Skeletal muscle cell (primary cell): ENCODE results near the gene WDR6.

Source experiments
- DNase-seq: peaks from one replicate; pipeline ENCODE4 v3.0.0-alpha.2; 2010; ENCODE audit warnings: low read depth
- H3K4me3 ChIP-seq: 2 replicates; pipeline ENCODE4 v1.5.1; 2011; ENCODE audit warnings: low read depth, mild to moderate bottlenecking, control low read depth, low read length, moderate library complexity

WDR6 gene

DNA sequence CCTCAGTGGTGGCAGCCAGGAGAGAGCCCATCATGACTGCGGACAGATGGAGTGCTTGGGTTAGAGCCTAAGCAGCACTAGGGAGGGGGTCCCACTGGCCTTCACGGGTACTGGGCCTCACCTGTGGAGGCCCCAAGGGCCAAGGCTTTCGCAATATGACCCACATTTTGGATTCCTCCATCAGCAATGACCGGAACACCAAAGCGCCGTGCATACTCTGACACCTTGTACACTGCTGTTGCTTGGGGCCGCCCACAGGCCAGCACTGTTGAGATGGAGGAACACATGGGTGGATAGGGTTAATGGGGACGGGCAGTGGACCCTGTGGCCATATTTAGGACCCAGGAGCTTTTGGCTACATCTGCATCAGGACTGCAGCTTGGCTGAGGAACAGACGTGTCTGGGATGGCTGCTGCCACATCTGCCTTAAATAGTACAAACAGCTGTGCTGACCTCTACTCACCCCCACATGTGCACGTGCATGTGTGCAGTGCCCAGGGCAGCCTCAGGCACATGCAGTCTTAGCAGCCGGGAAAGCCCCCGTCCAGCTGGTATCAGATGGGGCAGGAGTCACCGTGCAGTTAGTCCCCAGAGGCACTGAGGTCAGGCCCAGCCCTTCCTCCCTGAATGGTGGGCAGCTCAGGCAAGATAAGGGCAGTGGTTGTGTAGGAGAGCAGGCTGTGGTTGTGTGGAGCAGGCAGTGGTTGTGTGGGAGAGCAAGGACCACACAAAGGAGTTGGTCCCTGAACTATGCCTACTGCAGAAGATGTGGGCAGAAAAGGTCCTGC is 18.0 kb downstream of the WDR6 start:
- no peak for DNase-seq
- H3K4me3 ChIP-seq, result no peak overlapping the region

DNA sequence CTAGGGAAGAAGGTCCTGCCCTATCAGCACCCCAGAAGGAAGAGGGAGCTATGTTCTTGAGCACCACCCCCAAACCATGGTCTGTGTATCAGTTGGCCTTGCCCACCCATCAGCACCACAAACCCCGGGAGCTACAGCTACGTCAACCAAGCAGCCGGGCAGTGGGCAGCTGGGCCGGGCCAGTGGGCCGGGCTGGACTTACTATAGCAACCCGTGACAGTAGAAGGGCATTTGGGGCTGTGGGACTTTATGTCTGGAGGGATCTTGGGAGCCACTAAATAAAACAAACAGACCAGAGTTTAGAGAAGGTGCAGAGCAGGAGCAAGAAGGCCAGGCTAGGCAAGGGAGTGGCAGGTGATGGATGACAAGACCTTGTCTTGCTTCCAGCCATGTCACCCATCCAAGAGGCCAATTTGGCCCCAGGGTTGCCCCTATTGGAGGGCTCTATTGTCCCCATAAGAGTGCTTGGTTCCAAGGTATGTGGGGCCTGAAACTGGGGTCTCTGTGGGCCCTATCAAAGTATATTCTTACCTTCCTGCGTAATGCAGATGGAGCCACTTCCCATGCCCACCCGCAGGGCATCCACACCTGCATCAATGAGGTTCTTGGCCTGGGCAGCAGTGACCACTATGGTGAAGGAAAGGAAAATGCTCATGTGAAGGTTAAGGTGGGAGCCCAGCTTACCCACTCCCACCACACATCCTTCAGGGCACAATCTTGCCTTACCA is 18.8 kb downstream of the WDR6 start:
- H3K4me3 ChIP-seq, result no peak overlapping the region
- no peak for DNase-seq

- H3K4me3 ChIP-seq, result no peak overlapping the region
- DNase-seq, result no peak
Measured at GRCh38 chr3:49026536-49026935, 19.3 kb downstream of the WDR6 start.

- no peak overlapping the region for H3K4me3 ChIP-seq
- DNase-seq, result no peak
Measured at GRCh38 chr3:49027634-49028033, 20.4 kb downstream of the WDR6 start.

DNA sequence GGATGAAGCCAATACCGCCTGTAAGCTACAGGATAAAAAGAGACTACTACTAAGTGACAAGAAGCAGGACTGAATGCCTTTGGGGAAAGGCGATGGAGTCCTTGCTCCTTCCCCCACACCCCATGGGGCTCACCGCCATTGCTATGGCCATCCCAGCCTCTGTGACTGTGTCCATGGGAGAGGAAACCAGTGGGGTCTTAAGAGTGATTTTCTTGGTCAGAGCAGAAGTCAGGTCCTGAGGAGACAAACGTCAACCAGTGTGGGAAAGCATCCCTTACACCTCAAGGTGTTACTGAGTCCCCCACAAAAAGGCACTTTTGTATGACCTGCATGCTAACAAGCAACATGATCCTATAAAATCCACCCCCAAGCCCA is 21.1 kb downstream of the WDR6 start:
- H3K4me3 ChIP-seq, result peak overlapping the region; percentile 99
- DNase-seq, result no peak

DNA sequence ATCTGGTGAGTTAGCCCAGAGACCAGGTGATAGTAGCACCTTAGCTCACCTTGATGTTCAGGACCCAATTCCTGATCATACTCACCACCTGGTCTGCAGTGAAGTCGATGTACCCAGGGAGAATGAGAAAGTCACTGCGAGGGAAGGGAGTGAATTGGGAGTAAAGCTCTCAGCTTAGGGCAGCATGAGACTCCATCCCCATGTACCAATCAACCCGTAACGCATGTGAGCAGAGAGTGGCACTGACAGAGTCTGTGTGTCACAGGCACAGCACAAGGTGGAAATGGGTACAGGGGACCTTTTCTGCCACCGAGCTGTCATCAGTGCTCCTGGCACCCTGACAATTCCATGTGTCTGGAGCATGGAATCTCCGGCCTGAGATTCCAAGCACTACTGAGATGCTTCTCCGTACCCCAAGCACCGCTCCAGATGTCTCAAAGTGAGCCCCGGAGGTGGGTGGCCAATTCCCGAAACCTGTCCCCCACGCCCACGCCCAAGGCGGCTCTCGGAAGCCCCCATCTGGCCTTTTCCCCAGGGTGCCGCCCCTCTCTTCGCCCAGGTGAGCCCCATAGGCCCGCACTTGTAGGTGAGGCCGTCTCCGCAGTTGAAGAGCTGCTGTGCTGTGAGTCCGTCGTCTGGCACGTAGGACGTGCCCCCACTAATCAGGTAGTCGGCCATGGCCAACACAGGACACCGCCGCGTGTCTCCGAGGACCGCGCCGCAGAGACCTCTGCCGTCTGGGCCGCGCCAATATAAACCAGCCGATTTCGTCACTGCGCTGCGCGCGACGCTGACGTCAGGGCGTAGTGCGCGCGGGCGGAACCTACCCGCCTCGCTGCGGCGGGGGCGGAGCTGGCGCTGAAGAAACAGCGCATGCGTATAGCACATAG is 21.7 kb downstream of the WDR6 start, which contains the start of gene IMPDH2:
Gene IMPDH2, minus strand, starts transcription at position 726 of the 890 bp plus-strand sequence. Its CDS starts 48 bp downstream, at position 678.
- peak within 1 kb of the TSS; percentile 99 for H3K4me3 ChIP-seq
- DNase-seq, result peak; percentile 57

DNA sequence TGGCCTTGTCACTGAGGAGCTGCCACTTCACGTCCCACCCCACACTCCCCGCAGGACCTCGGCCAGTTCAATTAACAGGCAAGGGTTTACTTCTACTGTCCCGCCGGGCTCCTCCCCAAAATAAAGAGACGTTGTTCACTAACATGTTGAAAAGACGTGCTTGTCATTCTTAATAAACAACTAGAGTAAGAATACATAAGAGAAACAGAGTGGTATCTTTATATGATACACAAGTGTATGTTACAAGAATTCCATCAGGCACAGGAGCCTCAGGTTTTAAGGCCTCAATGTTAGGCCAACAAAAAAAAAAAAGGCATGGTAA is 22.3 kb downstream of the WDR6 start:
- DNase-seq, result no peak
- peak overlapping the region; percentile 99 for H3K4me3 ChIP-seq

DNA sequence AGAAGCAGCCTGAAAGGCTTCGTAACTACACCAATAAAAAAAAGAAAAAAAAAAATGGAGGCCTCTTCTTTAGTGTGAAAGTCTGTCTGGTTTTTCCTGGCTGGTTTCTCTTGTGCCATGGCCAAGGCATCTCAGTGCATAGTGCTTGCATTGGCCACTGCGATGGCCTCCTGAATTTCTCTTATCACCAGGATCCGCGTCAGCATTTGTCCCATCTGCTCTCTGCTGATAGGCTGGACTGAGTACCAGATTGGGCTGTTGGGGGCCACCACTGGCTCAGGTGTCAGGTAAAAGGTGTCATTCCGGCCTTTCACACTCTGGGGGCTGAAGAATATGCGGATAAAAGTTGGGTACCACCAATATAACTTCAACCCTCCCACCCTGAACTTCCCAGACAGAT is 23.1 kb downstream of the WDR6 start:
- DNase-seq, result no peak
- H3K4me3 ChIP-seq, result no peak overlapping the region

GRCh38 chr3:49032646-49033304 is 25.6 kb downstream of the WDR6 start:
- DNase-seq, result no peak
- H3K4me3 ChIP-seq, result no peak overlapping the region

GRCh38 chr3:49034650-49035049 is 27.5 kb downstream of the WDR6 start:
- no peak overlapping the region for H3K4me3 ChIP-seq
- DNase-seq, result no peak

DNA sequence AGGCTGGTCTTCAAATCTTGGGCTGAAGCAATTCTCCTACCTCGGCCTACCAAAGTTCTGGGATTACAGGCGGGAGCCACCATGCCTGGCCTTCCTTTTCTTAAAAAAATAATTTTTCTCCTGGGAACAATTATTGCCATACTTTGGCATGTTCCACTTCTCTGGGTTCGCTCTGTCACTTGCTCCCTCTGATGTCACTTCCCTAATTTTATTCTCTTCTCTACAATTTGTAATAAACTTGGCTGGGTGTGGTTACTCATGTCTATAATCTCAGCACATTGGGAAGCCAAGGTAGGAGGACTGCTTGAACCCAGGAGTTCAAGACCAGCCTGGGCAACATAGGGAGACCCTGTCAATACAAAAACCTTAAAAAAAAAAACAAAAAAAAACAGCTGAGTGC is 28.1 kb downstream of the WDR6 start:
- no peak for DNase-seq
- no peak overlapping the region for H3K4me3 ChIP-seq

GRCh38 chr3:49053543-49053942 is 46.4 kb downstream of the WDR6 start:
- DNase-seq, result no peak
- H3K4me3 ChIP-seq, result no peak overlapping the region

- H3K4me3 ChIP-seq, result no peak overlapping the region
- no peak for DNase-seq
Measured at GRCh38 chr3:49054344-49054862, 47.2 kb downstream of the WDR6 start.

DNA sequence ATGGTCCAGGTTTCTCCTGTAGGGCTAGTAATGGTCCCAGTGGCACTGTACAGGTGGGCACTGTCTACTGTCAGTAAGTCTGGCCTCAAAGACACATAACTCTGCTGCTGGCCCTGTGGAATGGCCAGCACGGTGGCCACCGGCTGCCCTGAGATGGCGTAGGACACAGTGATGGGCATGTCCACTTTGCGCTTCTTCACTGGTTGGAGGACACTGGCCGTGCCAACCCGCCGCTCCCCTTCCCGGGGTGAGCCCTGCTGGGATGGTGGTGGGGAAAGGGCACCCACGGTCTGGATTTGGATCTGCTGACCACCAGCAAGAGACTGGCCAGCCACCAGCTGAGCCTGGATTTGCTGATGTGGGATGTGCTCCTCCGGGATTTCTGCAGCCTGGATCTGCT is 50.1 kb downstream of the WDR6 start:
- H3K4me3 ChIP-seq, result no peak overlapping the region
- DNase-seq, result no peak

DNA sequence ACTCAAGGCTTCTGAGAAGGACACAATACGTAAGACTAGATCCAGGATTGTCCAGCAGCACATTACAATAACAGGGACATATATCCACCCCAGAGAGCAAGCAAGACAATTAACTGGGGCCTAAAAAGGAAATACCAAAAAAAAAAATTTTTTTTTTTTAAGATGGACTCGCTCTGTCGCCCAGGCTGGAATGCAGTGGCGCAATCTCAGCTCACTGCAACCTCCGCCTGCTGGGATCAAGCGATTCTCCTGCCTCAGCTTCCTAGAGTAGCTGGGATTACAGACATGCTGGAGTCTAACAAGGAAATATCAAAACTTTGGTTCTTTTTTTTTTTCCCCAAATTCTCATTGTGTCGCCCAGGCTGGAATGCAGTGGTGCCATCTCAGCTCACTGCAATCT is 50.8 kb downstream of the WDR6 start:
- DNase-seq, result no peak
- no peak overlapping the region for H3K4me3 ChIP-seq
